NB4 (cell line): ENCODE results near the gene UQCC5.

Experiments
- DNase-seq: peaks from one replicate; pipeline ENCODE4 v3.0.0; 2010; ENCODE audit warnings: low read depth
- H3K4me3 ChIP-seq: one replicate; pipeline ENCODE4 v1.5.1; 2011; ENCODE audit warnings: mild to moderate bottlenecking, low read depth, low read length, moderate library complexity
- CTCF ChIP-seq: IDR thresholded peaks from one replicate; pipeline ENCODE4 v1.5.1; 2012; ENCODE audit warnings: low read depth, low read length
- MAX ChIP-seq: IDR thresholded peaks from 2 replicates; pipeline ENCODE4 v1.6.1; 2011; ENCODE audit warnings: low read depth, low read length
- MYC ChIP-seq: IDR thresholded peaks from 2 replicates; pipeline ENCODE4 v1.6.1; 2011; ENCODE audit warnings: low read depth, low read length
- POLR2A ChIP-seq: IDR thresholded peaks from 2 replicates; pipeline ENCODE4 v1.6.1; 2011; ENCODE audit warnings: mild to moderate bottlenecking; ENCODE audit not compliant: insufficient read length; ENCODE audit errors: extremely low read depth

Gene UQCC5

GRCh38 chr3:52520716-52521487 is 15.5 kb upstream of the UQCC5 start:
- no peak for DNase-seq
- TF ChIP-seq MYC (no peak), CTCF (no peak), POLR2A (no peak), MAX (no peak)

GRCh38 chr3:52521488-52521824 is 14.9 kb upstream of the UQCC5 start:
- H3K4me3 ChIP-seq, result no peak overlapping the region
- no peak for TF ChIP-seq CTCF
- TF ChIP-seq MAX, result no peak
- TF ChIP-seq MYC, result no peak
- TF ChIP-seq POLR2A, result no peak
- no peak for DNase-seq

More at GRCh38 chr3:52520716-52521487, 15.5 kb upstream of the UQCC5 start:
- H3K4me3 ChIP-seq, result no peak overlapping the region

- no peak for DNase-seq
- TF ChIP-seq MAX, result no peak
- TF ChIP-seq POLR2A, result no peak
- no peak for TF ChIP-seq MYC
- no peak for TF ChIP-seq CTCF
- H3K4me3 ChIP-seq, result no peak overlapping the region
Measured at GRCh38 chr3:52521881-52522650, 14.3 kb upstream of the UQCC5 start.

- no peak overlapping the region for H3K4me3 ChIP-seq
- TF ChIP-seq MYC (no peak), CTCF (no peak), POLR2A (no peak), MAX (no peak)
- no peak for DNase-seq
Measured at GRCh38 chr3:52522651-52523251, 13.7 kb upstream of the UQCC5 start.

GRCh38 chr3:52523386-52524257 is 12.8 kb upstream of the UQCC5 start:
- TF ChIP-seq POLR2A (no peak), MYC (no peak), MAX (no peak), CTCF (no peak)
- DNase-seq, result peak; percentile 48
- no peak overlapping the region for H3K4me3 ChIP-seq
